WERI-Rb-1 (cell line): ENCODE measurements around the gene MANBA.

Experiments
- DNase-seq: peaks from one replicate; pipeline ENCODE4 v3.0.0-alpha.2; 2020
- H3K27ac ChIP-seq: fragments of 250-450 bp; sonication (Bioruptor Pico); 2 replicates; pipeline ENCODE4 v1.5.1; 2020; ENCODE audit warnings: mild to moderate bottlenecking, moderate library complexity
- H3K27me3 ChIP-seq: fragments of 250-450 bp; sonication (Bioruptor Pico); 2 replicates; pipeline ENCODE4 v1.5.1; 2021; ENCODE audit warnings: mild to moderate bottlenecking, low read depth, moderate library complexity; ENCODE audit not compliant: insufficient read depth, severe bottlenecking
- H3K36me3 ChIP-seq: fragments of 250-450 bp; sonication (Bioruptor Pico); 2 replicates; pipeline ENCODE4 v1.5.1; 2020; ENCODE audit warnings: mild to moderate bottlenecking, moderate library complexity
- H3K4me3 ChIP-seq: 2 replicates; pipeline ENCODE4 v1.5.1; 2011; ENCODE audit warnings: low read depth, mild to moderate bottlenecking, control low read depth, low read length
- H3K9me3 ChIP-seq: fragments of 250-450 bp; sonication (Bioruptor Pico); 2 replicates; pipeline ENCODE4 v1.5.1; 2021; ENCODE audit warnings: mild to moderate bottlenecking, moderate library complexity; ENCODE audit not compliant: severe bottlenecking
- CTCF ChIP-seq: IDR thresholded peaks from 2 replicates; pipeline ENCODE4 v1.5.1; 2011; ENCODE audit warnings: low read depth, mild to moderate bottlenecking, control low read depth, inconsistent platforms, low read length

The MANBA gene

GRCh38 chr4:102779204-102779603 is 18.4 kb upstream of the MANBA start:
- Histone ChIP-seq H3K27me3 (no peaks in the 10 kb centered on the region), H3K36me3 (no peaks in the 10 kb centered on the region), H3K27ac (no peak overlapping the region), H3K9me3 (no peaks in the 10 kb centered on the region), H3K4me3 (no peak overlapping the region)
- no peak for TF ChIP-seq CTCF
- DNase-seq, result no peak

GRCh38 chr4:102778720-102779119 is 18.0 kb upstream of the MANBA start:
- H3K27ac ChIP-seq, result no peak overlapping the region
- TF ChIP-seq CTCF, result no peak
- H3K9me3 ChIP-seq, result no peaks in the 10 kb centered on the region
- no peaks in the 10 kb centered on the region for H3K27me3 ChIP-seq
- H3K36me3 ChIP-seq, result no peaks in the 10 kb centered on the region
- no peak overlapping the region for H3K4me3 ChIP-seq
- DNase-seq, result no peak

GRCh38 chr4:102775805-102776204 is 15.0 kb upstream of the MANBA start:
- no peaks in the 10 kb centered on the region for H3K27me3 ChIP-seq
- H3K27ac ChIP-seq, result no peak overlapping the region
- no peak overlapping the region for H3K4me3 ChIP-seq
- H3K9me3 ChIP-seq, result no peaks in the 10 kb centered on the region
- no peak for DNase-seq
- TF ChIP-seq CTCF, result no peak
- H3K36me3 ChIP-seq, result no peaks in the 10 kb centered on the region

DNA sequence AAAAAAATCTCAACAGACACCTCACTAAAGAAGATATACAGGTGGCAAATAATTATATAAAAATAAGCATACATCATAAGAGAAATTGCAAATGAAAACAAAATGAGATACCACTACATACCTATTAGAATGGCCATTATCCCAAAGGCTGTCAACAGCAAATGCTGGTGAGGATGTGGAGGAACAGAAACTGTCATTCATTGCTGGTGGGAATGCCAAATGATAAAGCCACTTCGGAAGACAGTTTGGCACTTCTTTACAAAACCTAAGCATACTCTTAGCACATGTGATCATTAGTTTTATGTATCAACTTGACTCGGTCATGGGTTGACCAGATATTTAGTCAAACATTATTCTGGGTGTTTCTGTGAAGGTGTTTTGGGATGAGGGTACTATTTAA is 13.5 kb upstream of the MANBA start:
- Histone ChIP-seq H3K27me3 (no peaks in the 10 kb centered on the region), H3K36me3 (no peaks in the 10 kb centered on the region)
- DNase-seq, result no peak

DNA sequence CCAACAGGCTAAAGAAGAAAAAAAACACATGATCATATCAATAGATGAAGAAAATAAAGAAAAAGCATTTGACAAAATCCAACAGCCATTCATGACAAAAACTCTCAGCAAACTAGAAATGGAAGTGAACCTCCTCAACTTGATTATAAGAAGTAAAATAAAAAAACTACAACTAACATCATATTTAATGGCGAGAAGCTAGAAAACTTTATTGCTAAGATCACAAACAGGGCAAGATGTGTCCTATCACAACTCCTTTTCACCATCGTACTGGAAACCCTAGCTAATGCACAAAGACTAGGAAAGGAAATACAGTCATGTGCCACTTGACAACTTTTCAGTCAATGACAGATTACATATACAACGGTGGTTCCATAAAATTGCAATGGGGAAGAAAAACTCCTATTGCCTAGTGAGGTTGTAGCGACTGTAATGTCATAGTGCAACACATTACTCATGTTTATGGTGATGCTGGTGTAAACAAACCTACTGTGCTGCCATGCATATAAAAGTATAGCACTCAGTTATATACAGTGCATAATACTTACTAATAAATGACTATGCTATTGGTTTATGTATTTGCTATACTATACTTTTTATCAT is 12.1 kb upstream of the MANBA start:
- Histone ChIP-seq H3K36me3 (no peaks in the 10 kb centered on the region), H3K4me3 (no peak overlapping the region), H3K9me3 (no peaks in the 10 kb centered on the region), H3K27ac (no peak overlapping the region), H3K27me3 (no peaks in the 10 kb centered on the region)
- TF ChIP-seq CTCF, result no peak
- DNase-seq, result no peak

More for the DNA sequence above, 13.5 kb upstream of the MANBA start:
- no peak for TF ChIP-seq CTCF
- no peaks in the 10 kb centered on the region for H3K9me3 ChIP-seq
- no peak overlapping the region for H3K27ac ChIP-seq
- no peak overlapping the region for H3K4me3 ChIP-seq

GRCh38 chr4:102764901-102765300 is 4.1 kb upstream of the MANBA start:
- TF ChIP-seq CTCF, result no peak
- no peaks in the 10 kb centered on the region for H3K36me3 ChIP-seq
- no peak for DNase-seq
- no peak overlapping the region for H3K4me3 ChIP-seq
- H3K27me3 ChIP-seq, result no peaks in the 10 kb centered on the region
- no peak overlapping the region for H3K27ac ChIP-seq
- no peaks in the 10 kb centered on the region for H3K9me3 ChIP-seq
